ENCODE results near the gene GCNT2.

GCNT2 gene

DNA sequence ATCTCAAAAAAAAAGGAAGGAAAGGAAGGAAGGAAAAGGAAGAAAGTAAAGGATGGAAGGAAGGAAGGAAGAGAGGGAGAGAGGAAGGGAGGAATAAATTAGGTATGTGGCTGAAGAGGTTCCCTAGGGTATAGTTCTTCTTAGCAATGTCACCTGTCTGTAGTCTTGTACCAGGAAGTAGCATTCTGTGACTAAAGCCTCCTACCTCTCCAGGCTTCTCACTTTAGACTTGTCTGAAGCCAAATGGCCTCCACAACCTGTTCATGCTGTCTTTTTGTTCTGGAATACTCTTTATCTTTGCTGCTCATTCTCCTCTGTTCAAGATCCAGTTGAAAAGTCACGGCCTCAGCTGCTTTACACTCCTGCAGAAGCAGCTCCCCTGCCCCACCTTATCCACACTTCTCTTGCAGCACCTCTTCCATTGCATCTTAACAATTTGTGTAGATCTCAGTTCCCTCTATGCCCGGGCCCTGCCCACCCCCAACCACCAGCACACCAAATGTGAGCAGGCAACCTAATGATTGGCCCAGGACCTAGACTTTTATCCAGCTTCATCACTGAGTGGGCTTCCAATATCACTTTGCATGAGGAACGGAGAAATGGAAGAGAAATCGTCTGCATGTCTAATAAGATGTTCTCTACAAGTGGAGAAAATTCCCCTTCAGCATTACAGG is 19.1 kb downstream of the GCNT2 start:
- TF ChIP-seq, protein P1, sequence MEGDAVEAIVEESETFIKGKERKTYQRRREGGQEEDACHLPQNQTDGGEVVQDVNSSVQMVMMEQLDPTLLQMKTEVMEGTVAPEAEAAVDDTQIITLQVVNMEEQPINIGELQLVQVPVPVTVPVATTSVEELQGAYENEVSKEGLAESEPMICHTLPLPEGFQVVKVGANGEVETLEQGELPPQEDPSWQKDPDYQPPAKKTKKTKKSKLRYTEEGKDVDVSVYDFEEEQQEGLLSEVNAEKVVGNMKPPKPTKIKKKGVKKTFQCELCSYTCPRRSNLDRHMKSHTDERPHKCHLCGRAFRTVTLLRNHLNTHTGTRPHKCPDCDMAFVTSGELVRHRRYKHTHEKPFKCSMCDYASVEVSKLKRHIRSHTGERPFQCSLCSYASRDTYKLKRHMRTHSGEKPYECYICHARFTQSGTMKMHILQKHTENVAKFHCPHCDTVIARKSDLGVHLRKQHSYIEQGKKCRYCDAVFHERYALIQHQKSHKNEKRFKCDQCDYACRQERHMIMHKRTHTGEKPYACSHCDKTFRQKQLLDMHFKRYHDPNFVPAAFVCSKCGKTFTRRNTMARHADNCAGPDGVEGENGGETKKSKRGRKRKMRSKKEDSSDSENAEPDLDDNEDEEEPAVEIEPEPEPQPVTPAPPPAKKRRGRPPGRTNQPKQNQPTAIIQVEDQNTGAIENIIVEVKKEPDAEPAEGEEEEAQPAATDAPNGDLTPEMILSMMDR (IDR thresholded peaks at IDR 0.05; ENCODE audit: low read depth, low read length) = no peak

DNA sequence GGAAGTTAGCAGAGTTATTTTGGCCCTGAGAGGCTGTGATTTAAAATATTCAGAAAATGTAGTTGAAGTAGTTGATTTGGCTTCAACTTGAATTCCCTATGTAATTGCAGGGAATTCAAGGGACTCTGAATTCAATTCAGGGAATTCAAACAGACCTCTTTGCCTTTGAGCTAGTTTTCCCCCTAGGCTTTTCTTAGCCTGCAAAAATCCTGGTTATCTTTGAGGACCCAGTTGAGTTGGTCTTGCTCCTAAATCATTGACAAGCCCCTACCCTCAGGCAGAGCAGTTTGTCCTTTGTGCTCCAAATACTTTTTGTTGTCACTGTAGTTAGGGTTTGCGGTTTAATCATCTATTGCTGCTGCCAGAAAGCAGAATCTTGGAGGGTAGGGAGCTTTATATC is 20.4 kb downstream of the GCNT2 start:
- no peak overlapping the region for H3K4me3 ChIP-seq (ENCODE audit: low read depth, low read length)
- TF ChIP-seq, protein P1 (IDR thresholded peaks at IDR 0.05; ENCODE audit: low read depth, low read length) = no peak

More for the DNA sequence above, 19.1 kb downstream of the GCNT2 start:
- no peak overlapping the region for H3K4me3 ChIP-seq (ENCODE audit: low read depth, low read length)

DNA sequence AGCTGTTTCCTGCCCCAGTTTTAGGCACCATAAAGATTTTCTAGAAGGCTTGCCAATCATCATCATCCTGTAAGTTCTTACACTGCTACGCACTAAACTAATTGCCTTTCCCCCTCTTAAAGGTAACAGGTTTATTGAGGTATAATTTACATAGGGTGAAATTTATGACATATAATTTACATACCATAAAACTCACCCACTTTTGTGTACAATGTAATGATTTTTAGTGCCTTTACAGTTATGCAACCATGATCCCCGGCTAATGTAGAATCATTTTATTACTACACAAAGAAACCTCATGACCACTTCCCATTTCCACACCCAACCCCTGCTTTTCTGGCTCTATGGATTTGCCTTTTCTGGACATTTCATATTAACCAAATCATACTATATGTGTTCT is 21.1 kb downstream of the GCNT2 start:
- TF ChIP-seq, protein P1 (IDR thresholded peaks at IDR 0.05; ENCODE audit: low read depth, low read length) = no peak
- H3K4me3 ChIP-seq (ENCODE audit: low read depth, low read length) = no peak overlapping the region

DNA sequence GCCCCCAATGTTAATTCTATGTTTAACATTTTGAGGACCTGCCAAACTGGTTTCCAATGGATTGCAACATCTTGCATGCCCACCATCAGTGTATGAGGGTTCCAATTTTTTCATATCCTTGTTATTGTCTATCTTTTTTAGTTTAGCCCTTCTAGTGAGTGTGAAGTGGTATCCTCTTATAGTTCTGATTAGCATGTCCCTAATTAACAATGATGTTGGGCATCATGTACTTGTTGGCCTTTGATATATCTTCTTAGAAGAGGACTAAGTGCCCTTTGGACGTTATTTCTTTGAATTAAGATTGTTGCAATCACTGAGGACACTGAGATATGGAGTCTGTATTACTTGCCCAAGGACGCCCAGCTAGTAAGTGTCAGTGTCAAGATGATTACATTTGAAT is 22.3 kb downstream of the GCNT2 start:
- no peak overlapping the region for H3K4me3 ChIP-seq (ENCODE audit: low read depth, low read length)
- TF ChIP-seq, protein P1 (IDR thresholded peaks at IDR 0.05; ENCODE audit: low read depth, low read length) = no peak

DNA sequence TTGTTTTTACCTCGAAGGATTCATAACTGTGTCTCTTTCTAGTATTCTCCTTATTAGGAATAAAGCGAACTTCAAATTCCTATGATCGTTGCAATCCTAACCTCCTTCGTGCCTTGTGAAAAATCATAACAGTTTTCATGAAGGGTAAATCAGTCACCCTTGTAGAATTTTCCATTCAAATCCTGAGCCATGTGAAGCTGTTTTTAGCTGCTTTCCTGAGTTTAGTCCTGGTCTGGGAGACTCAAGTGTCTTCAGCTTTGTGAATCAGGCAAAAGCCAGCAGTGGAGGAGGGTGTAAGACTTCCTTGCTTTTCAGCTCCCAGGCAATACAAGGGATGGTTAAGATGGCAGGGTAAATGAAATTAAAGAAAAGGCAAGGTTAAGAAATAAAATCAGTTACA is 24.3 kb downstream of the GCNT2 start:
- H3K4me3 ChIP-seq (ENCODE audit: low read depth, low read length) = no peak overlapping the region
- TF ChIP-seq, protein P1 (IDR thresholded peaks at IDR 0.05; ENCODE audit: low read depth, low read length) = no peak

DNA sequence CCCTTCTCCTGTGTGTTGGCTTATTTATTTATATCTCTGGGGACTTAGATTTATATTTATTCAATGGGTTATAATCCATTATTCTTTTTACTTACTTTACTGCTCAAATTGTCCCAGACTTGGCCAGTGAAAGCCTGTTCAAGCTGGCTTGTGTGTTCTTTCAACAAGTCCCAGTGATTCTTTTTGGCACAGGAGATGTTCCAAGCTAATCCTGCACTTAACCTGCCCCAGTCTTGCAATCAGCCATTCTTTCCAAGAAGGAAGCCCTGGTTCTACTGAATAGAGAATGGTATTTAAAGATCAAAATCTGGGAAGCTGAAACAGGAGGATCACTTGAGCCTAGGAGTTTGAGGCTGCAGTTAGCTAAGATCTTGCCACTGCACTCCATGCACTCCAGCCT is 26.7 kb downstream of the GCNT2 start:
- no peak overlapping the region for H3K4me3 ChIP-seq (ENCODE audit: low read depth, low read length)
- TF ChIP-seq, protein P1 (IDR thresholded peaks at IDR 0.05; ENCODE audit: low read depth, low read length) = no peak

DNA sequence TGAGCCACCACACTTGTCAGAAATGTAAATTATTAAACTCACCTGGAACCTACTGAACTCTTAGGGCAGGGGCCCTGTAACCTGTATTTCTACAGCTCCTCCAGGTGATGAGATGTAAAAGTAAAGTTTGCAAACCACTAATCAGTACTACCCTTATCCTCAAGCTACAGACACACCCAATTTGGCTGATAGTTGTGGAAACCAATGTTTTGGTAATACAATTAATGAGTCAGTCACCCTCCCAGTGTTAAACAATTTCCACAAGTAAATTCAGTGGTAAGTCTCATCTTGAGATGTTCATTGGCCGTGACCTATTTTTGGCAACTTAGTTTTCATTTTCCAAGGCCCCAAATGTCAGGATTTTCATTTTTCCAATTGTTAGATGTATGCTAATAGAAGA is 29.6 kb downstream of the GCNT2 start:
- no peak overlapping the region for H3K4me3 ChIP-seq (ENCODE audit: low read depth, low read length)

More for the DNA sequence above, 29.6 kb downstream of the GCNT2 start:
- TF ChIP-seq, protein P1 (IDR thresholded peaks at IDR 0.05; ENCODE audit: low read depth, low read length) = no peak
